SK-N-SH (cell line): Measurements from ENCODE around the gene FCER2.

Experiments used
- CHD2 ChIP-seq: fragments of 150-350 bp; IDR thresholded peaks from 2 replicates; pipeline ENCODE4 v1.6.1; 2018; ENCODE audit warnings: low read length; ENCODE audit not compliant: partially characterized antibody
- CTCF ChIP-seq: fragments of 200-600 bp; sonication (generic); IDR thresholded peaks from 2 replicates; pipeline ENCODE4 v1.6.1; 2017; ENCODE audit warnings: antibody characterized with exemption, mild to moderate bottlenecking, moderate library complexity
- EP300 ChIP-seq, 2 experiments: IDR thresholded peaks; 2 replicates each; pipeline versions ENCODE4 v1.4.0 to v1.6.1; 2012; ENCODE audit warnings: borderline replicate concordance in 1 of 2, low read depth in 1 of 2, low read length in 1 of 2
- FOXM1 ChIP-seq: IDR thresholded peaks from 2 replicates; pipeline ENCODE4 v1.4.0; 2012; ENCODE audit warnings: low read depth, mild to moderate bottlenecking
- MAX ChIP-seq: IDR thresholded peaks from 2 replicates; pipeline ENCODE4 v1.4.0; 2012; ENCODE audit warnings: low read depth
- MXI1 ChIP-seq: IDR thresholded peaks from 2 replicates; pipeline ENCODE4 v1.6.1; 2012; ENCODE audit warnings: mild to moderate bottlenecking, low read depth, low read length, improper control_type of control experiment
- POLR2AphosphoS5 ChIP-seq: IDR thresholded peaks from 2 replicates; pipeline ENCODE4 v1.6.1; 2012; ENCODE audit warnings: low read depth, low read length
- REST ChIP-seq: IDR thresholded peaks from 2 replicates; pipeline ENCODE4 v1.6.1; 2012; ENCODE audit warnings: mild to moderate bottlenecking, low read depth, low read length, moderate library complexity
- RFX5 ChIP-seq: IDR thresholded peaks from 2 replicates; pipeline ENCODE4 v1.6.1; 2012; ENCODE audit warnings: mild to moderate bottlenecking, improper control_type of control experiment, low read length
- TAF1 ChIP-seq: IDR thresholded peaks from 2 replicates; pipeline ENCODE4 v1.6.1; 2012; ENCODE audit warnings: low read depth, mild to moderate bottlenecking, low read length, moderate library complexity, borderline replicate concordance
- YY1 ChIP-seq: IDR thresholded peaks from 2 replicates; pipeline ENCODE4 v1.4.0; 2012; ENCODE audit warnings: low read depth, mild to moderate bottlenecking

- TF ChIP-seq CTCF (no peak), MXI1 (no peak), YY1 (no peak), EP300 (IDR thresholded peaks at IDR 0.05; ENCODE audit: borderline replicate concordance in 1 of 2, low read depth in 1 of 2, low read length in 1 of 2) (no peak), MAX (no peak), REST (no peak), RFX5 (no peak), CHD2 (no peak), TAF1 (no peak), FOXM1 (no peak), POLR2AphosphoS5 (no peak)
Observed at GRCh38 chr19:7731615-7732014, 29.7 kb upstream of the FCER2 start.
